Ascending aorta (tissue), 2 donors: ENCODE results near the gene PARN. TPM values are rescaled to one million over a fixed set of nuclear protein-coding genes. Genes with fewer than 3 reads are reported as not detected.

Experiments used
- DNase-seq, 2 donors: peaks; one replicate each; pipeline ENCODE4 v3.0.0-alpha.2; 2019; ENCODE audit warnings: low spot score in 2 of 2
- H3K27ac ChIP-seq, 2 donors: fragments of 200-600 bp; sonication (generic); one replicate each; pipeline ENCODE4 v1.5.1; 2016 to 2017; ENCODE audit warnings: mild to moderate bottlenecking in 1 of 2
- H3K27me3 ChIP-seq: fragments of 200-600 bp; sonication (generic); one replicate; pipeline ENCODE4 v1.5.1; 2017
- H3K36me3 ChIP-seq, 2 donors: fragments of 200-600 bp; sonication (generic); one replicate each; pipeline ENCODE4 v1.5.1; 2016
- H3K4me1 ChIP-seq, 2 donors: fragments of 200-600 bp; sonication (generic); one replicate each; pipeline ENCODE4 v1.5.1; 2016 to 2017; ENCODE audit warnings: mild to moderate bottlenecking in 1 of 2
- H3K4me3 ChIP-seq, 2 donors: fragments of 200-600 bp; sonication (generic); one replicate each; pipeline ENCODE4 v1.5.1; 2016 to 2017; ENCODE audit warnings: mild to moderate bottlenecking in 1 of 2
- H3K9me3 ChIP-seq, 2 donors: fragments of 200-600 bp; sonication (generic); one replicate each; pipeline ENCODE4 v1.5.1; 2016
- CTCF ChIP-seq, 3 experiments: fragments of 200-600 bp in 2 of 3; fragments of 450-650 bp in 1 of 3; sonication (generic) in 2 of 3; IDR thresholded peaks; one replicate each; pipeline ENCODE4 v1.5.1; 2016 to 2019; ENCODE audit warnings: antibody characterized with exemption in 3 of 3, mild to moderate bottlenecking in 1 of 3, moderate library complexity in 1 of 3
- intact Hi-C: fragments of 100-400 bp; cut with DNase I; formaldehyde crosslinking; loops from one replicate; pipeline ENCODE4 v1.15.1; 2023
- total RNA-seq: library from RNA; depleted of rRNA; stranded (reverse); fragments of >200 nt; gene quantifications from one replicate; pipeline ENCODE4 v1.1.0, GENCODE V29; 2016

The PARN gene
- total RNA-seq, 1 donor from 2014 or later: 3.8 TPM

- peaks cover 0 to under 1% of the 10 kb centered on the region in 2 donors for H3K36me3 ChIP-seq
- intact Hi-C loops: no loop called here
- TF ChIP-seq CTCF (IDR thresholded peaks at IDR 0.05): no peak
- H3K27ac ChIP-seq: no peak overlapping the region
- no peak overlapping the region for H3K4me3 ChIP-seq
- H3K9me3 ChIP-seq: no peaks in the 10 kb centered on the region
- DNase-seq: no peak
- H3K4me1 ChIP-seq: no peaks in the 10 kb centered on the region
- no peaks in the 10 kb centered on the region for H3K27me3 ChIP-seq
These were observed 178.0 kb downstream of the PARN start for GRCh38 chr16:14452066-14452465.

GRCh38 chr16:14450846-14451245 lies 179.2 kb downstream of the PARN start:
- TF ChIP-seq CTCF (IDR thresholded peaks at IDR 0.05): no peak
- no peak for DNase-seq
- Histone ChIP-seq H3K27ac (no peak overlapping the region), H3K36me3 (peaks cover 5 to 10% of the 10 kb centered on the region in 2 donors), H3K9me3 (no peaks in the 10 kb centered on the region), H3K4me3 (no peak overlapping the region), H3K4me1 (no peaks in the 10 kb centered on the region), H3K27me3 (no peaks in the 10 kb centered on the region)
- intact Hi-C loops: no loop called here

- no peak overlapping the region for H3K4me3 ChIP-seq
- H3K9me3 ChIP-seq: no peaks in the 10 kb centered on the region
- no peaks in the 10 kb centered on the region for H3K4me1 ChIP-seq
- H3K27me3 ChIP-seq: no peaks in the 10 kb centered on the region
- no peak for TF ChIP-seq CTCF (IDR thresholded peaks at IDR 0.05)
- no peak for DNase-seq
- no peak overlapping the region for H3K27ac ChIP-seq
- peaks cover 8 to 13% of the 10 kb centered on the region in 2 donors for H3K36me3 ChIP-seq
- intact Hi-C loops: no loop called here
These were observed 180.1 kb downstream of the PARN start for GRCh38 chr16:14449790-14450480.

- DNase-seq: no peak
- no peak for TF ChIP-seq CTCF (IDR thresholded peaks at IDR 0.05)
- Histone ChIP-seq H3K9me3 (no peaks in the 10 kb centered on the region), H3K36me3 (peaks cover 8 to 13% of the 10 kb centered on the region in 2 donors), H3K27ac (no peak overlapping the region), H3K4me3 (no peak overlapping the region), H3K27me3 (no peaks in the 10 kb centered on the region), H3K4me1 (no peaks in the 10 kb centered on the region)
- intact Hi-C loops: no loop called here
These were observed 180.7 kb downstream of the PARN start for GRCh38 chr16:14449334-14449733.

- Histone ChIP-seq H3K9me3 (no peaks in the 10 kb centered on the region), H3K27me3 (no peaks in the 10 kb centered on the region), H3K4me1 (no peaks in the 10 kb centered on the region), H3K4me3 (no peak overlapping the region), H3K36me3 (peaks cover 8 to 13% of the 10 kb centered on the region in 2 donors), H3K27ac (no peak overlapping the region)
- intact Hi-C loops: no loop called here
- no peak for TF ChIP-seq CTCF (IDR thresholded peaks at IDR 0.05)
- DNase-seq: no peak
These were observed 181.2 kb downstream of the PARN start for GRCh38 chr16:14448879-14449278.
